Neural progenitor cell (in vitro differentiated cells): ENCODE data around the gene ABHD1. TPM values are rescaled to one million over a fixed set of nuclear protein-coding genes. Genes with fewer than 3 reads are reported as not detected.

Experiments
- DNase-seq: peaks from one replicate; pipeline ENCODE4 v3.0.0-alpha.2; 2016; ENCODE audit warnings: low spot score
- H2AFZ ChIP-seq: fragments of 200-600 bp; sonication (generic); replicated peaks from 2 replicates; pipeline ENCODE4 v1.6.1; 2016; ENCODE audit warnings: antibody characterized with exemption
- H3F3A ChIP-seq: fragments of 200-600 bp; sonication (generic); 2 replicates; pipeline ENCODE4 v1.6.1; 2016; ENCODE audit warnings: antibody characterized with exemption, low read depth
- H3K27ac ChIP-seq: fragments of 200-600 bp; sonication (generic); 2 replicates; pipeline ENCODE4 v1.5.1; 2016; ENCODE audit warnings: mild to moderate bottlenecking
- H3K27me3 ChIP-seq: fragments of 200-600 bp; sonication (generic); 2 replicates; pipeline ENCODE4 v1.6.1; 2016; ENCODE audit warnings: mild to moderate bottlenecking, moderate library complexity
- H3K36me3 ChIP-seq: fragments of 200-600 bp; sonication (generic); 2 replicates; pipeline ENCODE4 v1.5.1; 2016
- H3K4me1 ChIP-seq: fragments of 200-600 bp; sonication (generic); 2 replicates; pipeline ENCODE4 v1.6.1; 2016; ENCODE audit warnings: mixed run types
- H3K4me2 ChIP-seq: fragments of 200-600 bp; sonication (generic); 2 replicates; pipeline ENCODE4 v1.6.1; 2016
- H3K4me3 ChIP-seq: fragments of 200-600 bp; sonication (generic); 2 replicates; pipeline ENCODE4 v1.5.1; 2016
- H3K79me2 ChIP-seq: fragments of 200-600 bp; sonication (generic); 2 replicates; pipeline ENCODE4 v1.6.1; 2016; ENCODE audit warnings: low read depth
- H3K9ac ChIP-seq: fragments of 200-600 bp; sonication (generic); 2 replicates; pipeline ENCODE4 v1.6.1; 2016
- H3K9me3 ChIP-seq: fragments of 200-600 bp; sonication (generic); 2 replicates; pipeline ENCODE4 v1.5.1; 2016; ENCODE audit warnings: low read depth
- H4K20me1 ChIP-seq: fragments of 200-600 bp; sonication (generic); 2 replicates; pipeline ENCODE4 v1.6.1; 2016; ENCODE audit warnings: low read depth
- H3K27ac Mint-ChIP-seq: 3 replicates; pipeline ENCODE4 v1.8.0; 2021; ENCODE audit warnings: mixed read lengths
- H3K27me3 Mint-ChIP-seq: 2 replicates; pipeline ENCODE4 v1.8.0; 2022; ENCODE audit warnings: low read depth, mild to moderate bottlenecking, inconsistent platforms, moderate library complexity, mixed read lengths; ENCODE audit not compliant: insufficient read depth
- H3K36me3 Mint-ChIP-seq: 3 replicates; pipeline ENCODE4 v1.8.0; 2021; ENCODE audit warnings: mixed read lengths
- H3K4me1 Mint-ChIP-seq: 3 replicates; pipeline ENCODE4 v1.8.0; 2021; ENCODE audit warnings: mixed read lengths
- H3K4me3 Mint-ChIP-seq: 3 replicates; pipeline ENCODE4 v1.8.0; 2021; ENCODE audit warnings: mild to moderate bottlenecking, moderate library complexity, mixed read lengths
- H3K9me3 Mint-ChIP-seq: 3 replicates; pipeline ENCODE4 v1.8.0; 2020; ENCODE audit warnings: mixed read lengths
- CTCF ChIP-seq: fragments of 200-600 bp; sonication (generic); IDR thresholded peaks from 2 replicates; pipeline ENCODE4 v1.5.1; 2017; ENCODE audit warnings: antibody characterized with exemption, mild to moderate bottlenecking
- EZH2 ChIP-seq: fragments of 200-600 bp; sonication (generic); IDR thresholded peaks from 2 replicates; pipeline ENCODE4 v1.6.1; 2017; ENCODE audit warnings: antibody characterized with exemption, mild to moderate bottlenecking, moderate library complexity
- EZH2phosphoT487 ChIP-seq: fragments of 200-600 bp; sonication (generic); IDR thresholded peaks from 2 replicates; pipeline ENCODE4 v1.6.1; 2017; ENCODE audit warnings: antibody characterized with exemption
- total RNA-seq: library from RNA; depleted of rRNA; stranded (reverse); fragments of >200 nt; gene quantifications from 2 replicates; pipeline ENCODE4 v1.2.3, GENCODE V29; 2015; ENCODE audit warnings: low replicate concordance

Gene ABHD1
- total RNA-seq, 1 donor from 2014 or later: 0.65 TPM

- no peak for DNase-seq
- no peak overlapping the region for H2AFZ ChIP-seq
- Mint-ChIP-seq H3K4me1 (peaks cover 17% of the 10 kb centered on the region), H3K4me3 (peak overlapping the region; percentile 38), H3K36me3 (no peaks in the 10 kb centered on the region), H3K27ac (no peak overlapping the region), H3K27me3 (peaks cover 6% of the 10 kb centered on the region), H3K9me3 (no peaks in the 10 kb centered on the region)
- H3K27me3 ChIP-seq: peaks cover 19% of the 10 kb centered on the region
- no peak overlapping the region for H3K4me3 ChIP-seq
- H3K9me3 ChIP-seq: no peaks in the 10 kb centered on the region
- H3K9ac ChIP-seq: no peak overlapping the region
- no peaks in the 10 kb centered on the region for H3K36me3 ChIP-seq
- peaks cover 10% of the 10 kb centered on the region for H3K4me1 ChIP-seq
- peaks cover 3% of the 10 kb centered on the region for H3K79me2 ChIP-seq
- no peak overlapping the region for H3K4me2 ChIP-seq
- H4K20me1 ChIP-seq: no peaks in the 10 kb centered on the region
- H3F3A ChIP-seq: peaks cover 16% of the 10 kb centered on the region
- no peak overlapping the region for H3K27ac ChIP-seq
- TF ChIP-seq EZH2phosphoT487: no peak
Observed at GRCh38 chr2:27088634-27089033, 35.0 kb upstream of the ABHD1 start.

- Histone ChIP-seq H3K27ac (no peak overlapping the region), H3K27me3 (peaks cover 19% of the 10 kb centered on the region), H3K36me3 (no peaks in the 10 kb centered on the region), H3F3A (peaks cover 16% of the 10 kb centered on the region), H3K79me2 (peaks cover 3% of the 10 kb centered on the region), H3K4me2 (no peak overlapping the region), H2AFZ (no peak overlapping the region), H3K9me3 (no peaks in the 10 kb centered on the region), H3K9ac (no peak overlapping the region), H4K20me1 (no peaks in the 10 kb centered on the region), H3K4me1 (peaks cover 10% of the 10 kb centered on the region), H3K4me3 (no peak overlapping the region)
- no peaks in the 10 kb centered on the region for H3K36me3 Mint-ChIP-seq
- H3K4me3 Mint-ChIP-seq: no peak overlapping the region
- DNase-seq: no peak
- no peak overlapping the region for H3K27ac Mint-ChIP-seq
- no peak for TF ChIP-seq EZH2phosphoT487
- no peak for TF ChIP-seq EZH2
- no peak for TF ChIP-seq CTCF
- H3K9me3 Mint-ChIP-seq: no peaks in the 10 kb centered on the region
- H3K27me3 Mint-ChIP-seq: peaks cover 6% of the 10 kb centered on the region
- peaks cover 14% of the 10 kb centered on the region for H3K4me1 Mint-ChIP-seq
Observed at GRCh38 chr2:27089111-27089954, 34.3 kb upstream of the ABHD1 start.

GRCh38 chr2:27091746-27092695 lies 31.6 kb upstream of the ABHD1 start:
- Histone ChIP-seq H3K9ac (no peak overlapping the region), H3K4me3 (no peak overlapping the region), H3K79me2 (peaks cover 3% of the 10 kb centered on the region), H2AFZ (no peak overlapping the region), H3K4me2 (no peak overlapping the region), H3K36me3 (no peaks in the 10 kb centered on the region), H3K27me3 (peaks cover 5% of the 10 kb centered on the region), H3K9me3 (no peaks in the 10 kb centered on the region), H3K27ac (no peak overlapping the region), H3F3A (peaks cover 4% of the 10 kb centered on the region), H4K20me1 (no peaks in the 10 kb centered on the region), H3K4me1 (peaks cover 7% of the 10 kb centered on the region)
- no peaks in the 10 kb centered on the region for H3K9me3 Mint-ChIP-seq
- H3K36me3 Mint-ChIP-seq: no peaks in the 10 kb centered on the region
- no peak overlapping the region for H3K27ac Mint-ChIP-seq
- TF ChIP-seq CTCF: no peak
- TF ChIP-seq EZH2: no peak
- TF ChIP-seq EZH2phosphoT487: no peak
- H3K27me3 Mint-ChIP-seq: peaks cover 13% of the 10 kb centered on the region
- no peak for DNase-seq
- H3K4me3 Mint-ChIP-seq: no peak overlapping the region
- H3K4me1 Mint-ChIP-seq: peaks cover 16% of the 10 kb centered on the region
